Measurements from ENCODE around the gene RAMAC. TPM values are rescaled to one million over a fixed set of nuclear protein-coding genes. Genes with fewer than 3 reads are reported as not detected.

Gene RAMAC
- polyA plus RNA-seq, 2 of the 4 experiments (the other 2 are of a cell fraction) = 38.9 to 68.1 TPM

- DNase-seq (ENCODE audit: low read depth in 1 of 2, low spot score in 1 of 2) (no peak), FAIRE-seq (no peak), ATAC-seq (no peak)
- no peak for TF ChIP-seq NFE2L2 (conservative IDR thresholded peaks at IDR 0.05; ENCODE audit: low read length)
- TF ChIP-seq FOSB (CRISPR knock-in tag; IDR thresholded peaks at IDR 0.05) = no peak
- no peak for TF ChIP-seq ZC3H11A (IDR thresholded peaks at IDR 0.05)
- TF ChIP-seq JUNB (IDR thresholded peaks at IDR 0.05) = no peak
- TF ChIP-seq MYC (IDR thresholded peaks at IDR 0.05; ENCODE audit: borderline replicate concordance, low read length) = no peak
- no peak for TF ChIP-seq EHMT2 (IDR thresholded peaks at IDR 0.05; ENCODE audit: low read depth)
- TF ChIP-seq ESRRA (IDR thresholded peaks at IDR 0.05; ENCODE audit: borderline replicate concordance, low read length) = no peak
- TF ChIP-seq HEYL (CRISPR knock-in tag; IDR thresholded peaks at IDR 0.05) = no peak
- TF ChIP-seq HES2 (IDR thresholded peaks at IDR 0.05) = no peak
- no peak for TF ChIP-seq GATA3 (IDR thresholded peaks at IDR 0.05; ENCODE audit: borderline replicate concordance)
- TF ChIP-seq ZNF302 (CRISPR knock-in tag; IDR thresholded peaks at IDR 0.05) = no peak
- TF ChIP-seq FOXS1 (CRISPR knock-in tag; IDR thresholded peaks at IDR 0.05) = no peak
- no peak for TF ChIP-seq TFCP2L1 (CRISPR knock-in tag; IDR thresholded peaks at IDR 0.05)
- no peak for TF ChIP-seq CHD4 (IDR thresholded peaks at IDR 0.05; ENCODE audit: borderline replicate concordance)
- TF ChIP-seq MAZ (IDR thresholded peaks at IDR 0.05; ENCODE audit: borderline replicate concordance, low read depth, low read length) = no peak
- TF ChIP-seq JUN (IDR thresholded peaks at IDR 0.05) = no peak
- no peak for TF ChIP-seq SREBF2 (IDR thresholded peaks at IDR 0.05)
- TF ChIP-seq MAX (IDR thresholded peaks at IDR 0.05) = no peak
- no peak for TF ChIP-seq RFX5 (IDR thresholded peaks at IDR 0.05)
- WGBS (ENCODE audit: missing lambda C conversion rate) = 81% methylated on average over 5 of the region's 5 CpGs
- ChIA-PET CTCF (interaction anchor here (0.5 to 2.0 kb wide), 6 partner anchors 12 to 414 kb away, joined by 3 to 12 read pairs (median 4); no protein-coding TSS in a partner anchor), POLR2A (no interaction called here)
- Histone ChIP-seq H3K4me1 (peaks cover 10% of the 10 kb centered on the region; the same call in 2 of the 3 replicates), H3K4me3 (no peak overlapping the region), H3K9me3 (no peaks in the 10 kb centered on the region), H3K4me2 (no peak overlapping the region), H3K27ac (no peak overlapping the region)
Measured at GRCh38 chr15:82944056-82944455, 42.0 kb upstream of the RAMAC start.

DNA sequence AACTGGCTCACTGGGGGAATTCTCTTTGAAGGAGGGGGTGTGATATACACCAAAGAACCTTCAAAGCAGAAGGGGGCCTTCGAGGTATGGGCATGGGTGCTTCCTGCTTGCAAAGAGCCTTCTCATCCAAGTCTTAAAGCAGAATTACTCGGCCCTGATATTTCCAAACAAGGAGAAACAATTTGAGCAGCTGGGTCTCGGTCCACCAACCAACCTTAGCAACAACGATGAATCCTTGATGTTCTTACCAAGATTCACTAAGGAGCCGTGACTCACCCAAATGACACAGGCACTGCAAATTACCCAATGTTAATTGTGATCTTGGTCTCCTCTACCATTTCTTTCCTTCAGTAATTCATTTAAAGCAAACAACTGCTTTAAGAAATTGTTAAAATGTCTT, 41.2 kb upstream of the RAMAC start:
- ATAC-seq = no peak
- POLR2A ChIA-PET = no interaction called here

DNA sequence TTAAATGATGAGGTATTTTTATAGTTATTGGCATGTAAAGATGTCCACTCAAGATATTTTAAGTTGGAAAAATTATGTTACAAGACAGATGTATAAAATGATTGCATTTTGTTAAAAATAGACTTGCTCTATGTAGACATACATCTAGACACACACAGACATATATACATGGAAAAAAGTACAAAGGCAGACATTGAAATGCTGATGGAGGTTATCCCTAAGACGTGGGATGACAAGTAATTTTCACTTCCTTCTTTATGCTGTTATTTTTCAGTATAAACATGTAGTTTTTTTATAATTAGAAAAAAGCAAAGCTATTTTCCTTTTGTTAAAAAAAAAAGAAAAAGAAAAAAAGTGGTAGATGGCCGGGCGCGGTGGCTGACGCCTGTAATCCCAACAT, 40.7 kb upstream of the RAMAC start:
- H3K4me1 ChIP-seq = peaks cover 10% of the 10 kb centered on the region; the same call in 2 of the 3 replicates
- ATAC-seq (no peak), FAIRE-seq (no peak), DNase-seq (ENCODE audit: low read depth in 1 of 2, low spot score in 1 of 2) (no peak)
- no peak overlapping the region for H3K27ac ChIP-seq
- ChIA-PET POLR2A (no interaction called here), CTCF (interaction anchor here (1.5 kb wide), 1 partner anchor 7 kb away, joined by 3 read pairs; no protein-coding TSS in a partner anchor)
- WGBS (ENCODE audit: missing lambda C conversion rate) = 93% methylated on average over 5 of the region's 5 CpGs
- H3K4me3 ChIP-seq = no peak overlapping the region
- H3K9me3 ChIP-seq = no peaks in the 10 kb centered on the region
- H3K4me2 ChIP-seq = no peak overlapping the region
- TF ChIP-seq HDAC2 (IDR thresholded peaks at IDR 0.05) = no peak
- no peak for TF ChIP-seq RFX5 (IDR thresholded peaks at IDR 0.05)
- TF ChIP-seq ESRRA (IDR thresholded peaks at IDR 0.05; ENCODE audit: borderline replicate concordance, low read length) = no peak
- no peak for TF ChIP-seq GATA3 (IDR thresholded peaks at IDR 0.05; ENCODE audit: borderline replicate concordance)
- TF ChIP-seq CHD4 (IDR thresholded peaks at IDR 0.05; ENCODE audit: borderline replicate concordance) = no peak
- no peak for TF ChIP-seq BHLHE40 (IDR thresholded peaks at IDR 0.05; ENCODE audit: low read depth, low read length)
- TF ChIP-seq ZFP36 (IDR thresholded peaks at IDR 0.05; ENCODE audit: borderline replicate concordance, partially characterized antibody) = no peak
- TF ChIP-seq CHD2 (IDR thresholded peaks at IDR 0.05; ENCODE audit: low read length, partially characterized antibody) = no peak
- no peak for TF ChIP-seq RARB (CRISPR knock-in tag; IDR thresholded peaks at IDR 0.05)
- TF ChIP-seq EHMT2 (IDR thresholded peaks at IDR 0.05; ENCODE audit: low read depth) = no peak
- TF ChIP-seq MAFK (IDR thresholded peaks at IDR 0.05; ENCODE audit: partially characterized antibody) = no peak
- no peak for TF ChIP-seq HES2 (IDR thresholded peaks at IDR 0.05)

More for the DNA sequence above, 41.2 kb upstream of the RAMAC start:
- TF ChIP-seq ZSCAN20 (CRISPR knock-in tag; IDR thresholded peaks at IDR 0.05) (no peak), CHD4 (IDR thresholded peaks at IDR 0.05; ENCODE audit: borderline replicate concordance) (no peak)
- FAIRE-seq (no peak), DNase-seq (ENCODE audit: low read depth in 1 of 2, low spot score in 1 of 2) (no peak)
- no peak overlapping the region for H3K4me2 ChIP-seq
- H3K9me3 ChIP-seq = no peaks in the 10 kb centered on the region
- WGBS (ENCODE audit: missing lambda C conversion rate) = 58% methylated on average over 5 of the region's 5 CpGs
- peaks cover 10% of the 10 kb centered on the region; the same call in 2 of the 3 replicates for H3K4me1 ChIP-seq
- CTCF ChIA-PET = interaction anchor here (1.7 kb wide), 1 partner anchor 11 kb away, joined by 4 read pairs; no protein-coding TSS in a partner anchor
- no peak overlapping the region for H3K27ac ChIP-seq
- no peak overlapping the region for H3K4me3 ChIP-seq

Measured in A549 (cell line).